CD4-positive, alpha-beta T cell treated with Interferon alpha-2 for 1 hour (primary cell): Measurements from ENCODE around the gene EIF4E3.

ENCODE experiments used
- DNase-seq, 2 donors: peaks; one replicate each; pipeline ENCODE4 v3.0.0-alpha.2; 2020 to 2022

The EIF4E3 gene

DNA sequence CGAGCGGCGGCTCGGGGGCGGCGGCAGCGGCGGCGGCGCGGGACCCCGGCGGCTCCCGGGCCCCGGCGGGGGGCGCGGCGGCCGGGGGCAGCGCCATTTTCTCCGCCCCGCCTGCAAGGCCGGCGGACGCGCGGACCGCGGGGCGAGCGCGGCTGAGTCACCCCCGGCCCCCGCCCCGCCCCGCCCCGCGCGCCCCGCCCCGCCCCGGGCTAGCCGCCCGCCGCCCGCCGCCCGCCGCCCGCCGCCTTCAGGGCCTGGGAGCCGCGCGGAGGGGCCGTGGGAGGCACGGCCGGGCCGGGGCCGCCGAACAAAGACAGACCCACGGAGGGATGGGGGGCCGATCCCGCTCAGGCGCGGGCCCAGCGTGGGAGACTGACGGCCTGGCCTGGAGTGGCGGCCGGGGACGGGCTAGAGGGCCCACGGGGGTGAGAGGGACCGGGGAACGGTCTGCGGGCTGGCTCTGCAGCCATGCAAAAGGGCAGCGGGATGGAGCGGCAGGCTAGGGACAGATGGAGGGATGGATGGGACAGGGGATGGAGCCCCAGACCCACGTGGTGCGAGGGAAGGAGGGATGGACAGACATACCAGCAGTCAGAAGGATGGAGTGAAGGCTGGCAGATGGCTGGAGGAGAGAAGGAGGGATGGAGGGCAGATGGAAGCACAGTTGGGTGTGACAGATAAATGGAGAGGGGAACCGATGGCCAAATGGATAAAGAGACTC, at the start of gene EIF4E3:
EIF4E3 (minus strand) TSS at position 132 of the 721 bp plus-strand sequence; CDS start at position 97, 35 bp downstream.
- DNase-seq: peak in 1 of 2 donors; percentile 54

DNA sequence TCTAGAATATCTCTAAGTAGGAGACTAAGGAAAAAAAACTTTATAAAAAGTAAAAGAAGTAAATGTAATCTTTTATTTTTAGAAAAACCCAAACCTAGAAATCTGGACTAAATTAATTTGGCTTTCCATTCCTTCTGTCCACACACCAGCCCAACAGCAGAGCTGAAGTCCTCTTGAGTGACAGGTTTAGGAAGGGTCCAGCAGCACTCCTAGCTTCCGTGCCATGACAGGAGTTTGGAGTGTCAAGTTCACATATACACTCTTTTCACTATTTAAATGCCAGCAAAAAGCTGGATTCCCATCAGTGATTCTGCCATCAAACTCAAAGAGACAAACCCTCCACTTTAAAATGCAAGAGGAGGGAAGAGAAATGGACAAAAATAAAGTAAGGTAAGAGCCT, 46.7 kb upstream of the EIF4E3 start:
- DNase-seq: no peak

GRCh38 chr3:71771126-71771525, 45.9 kb upstream of the EIF4E3 start:
- no peak for DNase-seq

DNA sequence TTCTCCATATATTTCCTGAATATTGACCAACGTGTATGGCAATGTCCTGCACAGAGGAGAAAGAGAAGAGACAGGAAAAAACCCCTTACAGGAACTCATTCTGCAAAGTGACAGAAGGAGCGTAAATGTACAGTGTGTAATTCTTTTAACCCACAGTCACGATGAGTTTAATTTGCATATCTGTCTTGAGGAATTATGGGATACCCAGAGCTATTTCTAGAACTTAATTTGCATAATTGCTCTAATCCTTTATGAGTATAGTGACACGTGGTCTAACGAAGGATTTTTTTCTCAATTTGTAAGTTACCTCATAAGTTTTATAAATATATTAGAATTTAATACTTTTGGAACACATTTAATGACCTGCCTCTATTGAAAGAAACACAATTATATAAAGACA, 38.2 kb upstream of the EIF4E3 start:
- no peak for DNase-seq

- no peak for DNase-seq
These were observed 34.9 kb upstream of the EIF4E3 start for GRCh38 chr3:71760140-71760539.

DNA sequence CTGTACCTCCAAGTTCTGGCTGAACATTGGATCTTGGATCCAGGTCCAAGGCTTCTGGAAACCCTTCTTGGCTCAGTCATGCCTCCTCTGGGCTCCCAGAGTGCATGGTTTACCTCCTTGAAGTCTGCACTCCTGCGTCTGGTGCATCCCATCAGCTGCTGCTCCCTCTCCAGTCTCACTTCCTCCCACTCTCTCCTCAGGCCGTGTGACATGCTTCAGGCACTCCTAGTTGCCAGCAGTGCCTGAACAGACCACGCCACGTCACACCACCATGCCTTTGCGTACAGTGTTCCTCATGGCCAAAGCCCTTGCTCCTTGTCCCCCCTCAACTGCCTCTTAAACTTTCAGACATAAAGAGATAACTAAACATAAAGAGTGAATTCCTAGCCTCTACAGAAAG, 34.2 kb upstream of the EIF4E3 start:
- DNase-seq: no peak

- DNase-seq: no peak
These were observed 32.9 kb upstream of the EIF4E3 start for GRCh38 chr3:71758091-71758490.

GRCh38 chr3:71754610-71755253, 29.5 kb upstream of the EIF4E3 start:
- no peak for DNase-seq

- DNase-seq: no peak
These were observed 28.8 kb upstream of the EIF4E3 start, which contains the start of gene GPR27 for GRCh38 chr3:71753701-71754609. Gene GPR27, plus strand, starts transcription at chr3:71753855. Its CDS starts 195 bp downstream, at chr3:71754050.

DNA sequence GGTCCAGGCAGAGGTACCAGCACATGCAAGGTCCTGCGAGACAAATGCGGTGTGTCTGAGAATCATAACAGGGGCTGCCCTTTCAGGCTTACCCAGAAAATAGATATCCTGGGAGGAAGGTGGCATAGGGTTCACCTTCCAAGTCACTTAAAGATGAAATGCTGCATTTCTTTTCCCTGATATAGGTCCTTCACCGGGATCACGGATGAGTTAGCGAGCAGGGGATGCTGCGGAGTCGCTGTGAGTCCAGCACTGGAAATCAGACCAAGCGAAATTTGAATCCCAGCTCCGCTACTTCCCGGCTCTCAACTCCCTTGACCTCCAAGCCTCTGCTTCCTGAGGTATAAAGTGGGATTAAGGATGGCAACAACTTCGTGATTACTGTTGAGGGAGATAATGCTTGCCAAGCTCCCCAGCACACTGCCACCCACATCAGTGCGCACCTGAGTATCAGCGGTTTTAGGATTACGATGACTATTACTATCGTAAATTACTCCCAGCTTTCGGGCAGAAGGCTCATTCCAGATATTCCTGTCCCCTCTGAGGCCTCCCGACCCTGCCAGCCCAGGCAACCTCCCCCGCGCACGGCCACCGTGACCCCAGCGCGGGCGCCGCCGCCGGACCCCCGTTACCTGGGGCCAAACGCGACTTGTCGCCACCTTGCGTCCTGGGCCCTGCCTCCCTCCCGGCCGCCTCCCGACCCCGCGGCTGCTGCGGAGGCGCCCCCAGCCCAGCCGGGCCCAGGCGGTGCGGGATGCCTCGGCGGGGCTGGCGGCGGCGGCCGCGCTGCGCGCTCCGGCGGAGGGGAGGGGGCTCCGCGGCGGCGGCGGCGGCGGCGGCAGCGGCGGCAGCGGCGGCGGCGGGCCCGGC, 27.9 kb upstream of the EIF4E3 start:
- no peak for DNase-seq

- no peak for DNase-seq
These were observed 26.4 kb upstream of the EIF4E3 start for GRCh38 chr3:71751602-71752001.

- no peak for DNase-seq
These were observed 19.5 kb upstream of the EIF4E3 start for GRCh38 chr3:71744738-71745137.

DNA sequence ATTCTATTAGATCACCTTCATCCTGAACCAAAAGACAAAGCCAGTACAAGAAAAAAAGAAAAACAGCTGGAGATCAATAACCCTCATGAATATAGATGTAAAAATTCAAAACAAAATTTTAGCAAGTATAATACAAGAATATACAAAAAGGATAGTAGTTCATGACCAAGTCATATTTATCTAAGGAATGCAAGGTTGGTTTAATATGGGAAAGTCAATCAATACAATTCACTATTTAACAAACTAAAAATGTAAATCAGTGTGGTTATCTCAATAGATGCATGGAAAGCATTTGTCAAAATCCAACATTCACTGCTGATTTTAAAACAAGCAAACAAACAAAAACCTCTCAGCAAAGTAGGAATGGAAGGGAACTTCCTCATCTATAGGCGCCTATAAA, 17.4 kb upstream of the EIF4E3 start:
- no peak for DNase-seq

DNA sequence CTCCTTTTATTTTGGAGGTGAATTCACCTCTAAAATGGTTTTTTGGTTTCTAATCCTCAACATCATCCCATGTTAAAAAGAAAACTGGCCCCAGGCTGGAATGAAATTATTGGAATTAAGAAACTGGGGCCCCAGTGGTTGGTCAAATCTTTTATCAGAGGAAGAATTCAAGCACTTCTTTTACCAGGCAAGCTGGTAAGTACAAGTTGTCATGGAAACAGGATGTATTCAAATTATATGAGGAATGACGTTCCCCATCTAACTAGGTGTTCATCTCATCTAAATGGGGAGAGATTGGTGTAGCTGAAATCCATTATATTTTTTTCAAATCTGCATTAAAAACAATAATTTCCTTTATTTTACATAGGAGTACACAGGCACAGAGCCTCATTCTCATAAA, 9.7 kb upstream of the EIF4E3 start:
- no peak for DNase-seq

GRCh38 chr3:71733319-71733718, 8.1 kb upstream of the EIF4E3 start:
- DNase-seq: no peak

GRCh38 chr3:71732637-71733036, 7.4 kb upstream of the EIF4E3 start:
- DNase-seq: no peak

DNA sequence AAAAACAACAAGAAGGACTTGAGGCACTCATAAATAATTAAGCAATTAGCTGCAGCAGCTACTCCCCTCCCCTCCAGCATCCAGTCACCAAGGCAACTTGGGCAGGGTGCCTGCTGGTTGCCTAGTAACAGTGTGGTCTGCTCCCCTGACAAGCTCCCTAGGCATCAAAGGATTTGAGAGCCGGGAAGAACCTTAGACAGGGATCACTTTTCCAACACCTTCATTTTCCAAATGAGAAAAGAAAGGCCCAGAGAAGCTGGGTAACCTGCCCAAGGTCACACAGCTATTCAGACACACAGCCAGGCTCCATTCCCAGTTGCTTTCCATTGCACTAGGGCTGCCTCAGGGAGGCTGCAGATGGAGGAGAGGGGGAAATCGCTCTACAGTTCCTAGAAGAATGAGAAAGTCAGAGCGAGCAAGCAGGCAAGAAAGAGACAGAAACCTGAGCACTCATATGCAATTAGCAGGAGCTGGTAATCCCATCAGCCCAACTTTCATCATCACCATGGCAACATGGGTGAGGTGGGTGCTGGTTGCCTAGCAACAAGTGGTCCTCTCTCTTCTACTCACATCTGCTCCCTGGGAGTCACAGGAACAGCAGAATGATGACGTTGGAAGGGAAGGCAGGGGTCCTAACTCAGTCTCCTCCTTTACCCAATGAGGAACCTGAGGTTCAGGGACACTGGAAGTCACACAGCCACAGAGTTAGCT, 3.6 kb upstream of the EIF4E3 start:
- DNase-seq: peak in 1 of 2 donors; percentile 52

DNA sequence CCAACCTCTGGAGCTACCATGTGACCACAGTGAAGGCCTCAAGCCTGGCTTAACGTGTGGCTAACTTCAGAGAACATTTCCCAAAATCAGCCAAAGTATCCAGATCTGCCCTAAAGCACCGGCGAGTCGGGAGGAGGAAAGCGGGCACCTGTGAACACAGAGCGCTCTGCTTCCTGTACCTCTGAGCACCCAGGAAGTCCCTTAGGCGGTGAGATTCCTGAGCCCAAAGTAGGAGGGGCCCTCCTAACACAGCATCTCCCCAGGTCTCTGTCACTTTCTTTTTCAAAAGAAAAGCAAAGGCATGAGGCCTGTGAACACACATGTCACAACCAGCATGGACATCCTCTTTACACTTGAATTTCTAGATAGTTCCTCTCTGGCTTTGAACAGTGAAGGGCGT, 944 bp upstream of the EIF4E3 start:
- DNase-seq: peak; percentile 23 to 78

GRCh38 chr3:71724584-71725270, 475 bp downstream of the EIF4E3 start:
- peak in 1 of 2 donors; percentile 33 for DNase-seq

DNA sequence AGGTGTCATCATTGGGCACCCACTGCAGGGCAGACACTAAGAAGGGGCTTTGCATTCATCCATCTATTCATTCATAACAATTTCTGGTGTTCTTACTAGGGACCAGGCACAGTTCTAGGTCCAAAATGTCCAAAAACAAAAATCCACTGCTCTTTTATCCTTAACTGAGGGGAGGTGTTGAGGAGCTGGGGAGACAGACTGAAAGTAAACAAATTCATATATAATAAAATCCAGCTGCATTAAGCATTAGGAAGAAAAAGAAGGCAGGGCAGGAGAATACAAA, 1.1 kb downstream of the EIF4E3 start:
- DNase-seq: no peak

DNA sequence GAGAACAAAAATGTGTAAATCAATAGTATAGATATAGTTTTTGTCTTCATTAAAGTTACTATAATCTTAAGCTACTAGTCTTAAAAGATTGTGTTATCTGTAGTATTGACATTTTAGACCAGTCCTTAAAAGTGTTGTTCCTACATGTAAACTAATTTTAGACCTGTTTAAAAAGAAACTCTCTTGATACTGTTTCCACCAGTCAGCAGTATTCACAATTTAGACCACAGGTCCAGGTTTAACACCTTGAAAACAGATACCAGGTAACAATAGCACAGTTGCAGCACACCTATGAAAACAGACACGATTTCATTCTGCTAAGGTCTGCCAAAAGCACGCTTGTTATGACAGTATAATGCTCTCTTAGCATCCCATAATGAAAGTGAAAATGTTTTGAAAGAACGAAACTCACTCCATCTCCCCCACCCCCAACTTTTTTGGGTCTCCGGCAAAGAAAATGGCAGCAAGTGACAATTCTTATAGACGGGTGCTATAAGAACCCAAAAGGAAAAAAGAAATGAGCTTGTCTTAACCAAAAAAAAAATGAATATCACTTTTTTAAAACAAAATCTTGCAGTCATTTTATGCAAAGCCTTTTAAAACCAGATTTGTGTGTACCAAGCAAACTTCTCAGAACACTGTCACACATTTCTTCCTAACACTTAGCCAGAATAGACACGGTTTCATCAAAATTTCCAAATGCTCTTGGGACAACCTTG, 1.6 kb downstream of the EIF4E3 start:
- peak; percentile 60 to 84 for DNase-seq
